Measurements from ENCODE around the gene TRIO.
"Not testable (repeated sequence)": the region's sequence is repeated elsewhere in the genome, so short reads cannot be mapped to it uniquely, and the experiment has no call there.

Gene TRIO

DNA sequence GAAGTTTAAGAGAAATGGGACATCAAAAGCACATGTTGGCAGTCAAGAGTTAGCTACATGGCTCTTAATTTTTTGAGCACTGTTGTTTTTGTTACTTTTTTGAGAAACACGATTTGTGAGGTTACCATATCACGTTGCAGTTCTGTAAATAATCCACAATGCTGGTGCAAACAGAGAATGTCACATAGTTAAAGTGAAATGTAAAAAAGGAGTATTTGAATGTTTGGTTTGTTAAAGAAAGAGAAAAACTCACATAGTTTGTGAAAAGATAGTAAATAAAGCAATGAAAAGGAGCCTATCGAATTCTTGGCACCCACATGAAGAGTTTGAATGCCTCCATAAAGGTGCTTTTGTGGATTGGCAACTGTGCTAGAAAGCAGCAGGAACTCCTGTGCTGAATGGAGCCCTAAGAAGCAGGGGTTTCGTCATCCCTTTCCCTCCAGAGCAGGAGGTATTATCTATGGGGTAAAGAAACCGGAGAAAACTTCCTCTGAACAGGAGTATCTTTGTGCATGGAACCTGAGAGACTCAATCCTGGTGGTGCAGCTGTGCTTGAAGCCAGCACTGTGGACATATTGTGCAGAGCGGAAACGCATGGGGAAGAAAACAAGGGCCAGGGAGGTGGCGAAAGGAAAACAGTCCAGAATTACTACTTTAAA is 289.9 kb downstream of the TRIO start:
- no peak for TF ChIP-seq CTCF (IDR thresholded peaks at IDR 0.05; ENCODE audit: control extremely low read depth, extremely low read depth, low read depth, missing control alignments)
- DNase-seq (ENCODE audit: extremely low spot score) = no peak
- POLR2A ChIA-PET = no interaction called here
- CTCF ChIA-PET = interaction anchor here (1.4 kb wide), 1 partner anchor 22 kb away, joined by 3 read pairs; no protein-coding TSS in a partner anchor

- DNase-seq (ENCODE audit: extremely low spot score) = no peak
- CTCF ChIA-PET = interaction anchor here (1.2 to 1.7 kb wide), 3 partner anchors 13 to 35 kb away, joined by 3 to 4 read pairs (median 3); no protein-coding TSS in a partner anchor
- TF ChIP-seq CTCF (IDR thresholded peaks at IDR 0.05; ENCODE audit: control extremely low read depth, extremely low read depth, low read depth, missing control alignments) = no peak
- POLR2A ChIA-PET = no interaction called here
Observed at GRCh38 chr5:14435481-14435880, 292.3 kb downstream of the TRIO start.

GRCh38 chr5:14436122-14436521 is 293.0 kb downstream of the TRIO start:
- CTCF ChIA-PET = interaction anchor here (1.2 to 2.1 kb wide), 4 partner anchors 16 to 40 kb away, joined by 3 to 7 read pairs (median 4); no protein-coding TSS in a partner anchor
- DNase-seq (ENCODE audit: extremely low spot score); POLR2A ChIA-PET: not testable (repeated sequence)

DNA sequence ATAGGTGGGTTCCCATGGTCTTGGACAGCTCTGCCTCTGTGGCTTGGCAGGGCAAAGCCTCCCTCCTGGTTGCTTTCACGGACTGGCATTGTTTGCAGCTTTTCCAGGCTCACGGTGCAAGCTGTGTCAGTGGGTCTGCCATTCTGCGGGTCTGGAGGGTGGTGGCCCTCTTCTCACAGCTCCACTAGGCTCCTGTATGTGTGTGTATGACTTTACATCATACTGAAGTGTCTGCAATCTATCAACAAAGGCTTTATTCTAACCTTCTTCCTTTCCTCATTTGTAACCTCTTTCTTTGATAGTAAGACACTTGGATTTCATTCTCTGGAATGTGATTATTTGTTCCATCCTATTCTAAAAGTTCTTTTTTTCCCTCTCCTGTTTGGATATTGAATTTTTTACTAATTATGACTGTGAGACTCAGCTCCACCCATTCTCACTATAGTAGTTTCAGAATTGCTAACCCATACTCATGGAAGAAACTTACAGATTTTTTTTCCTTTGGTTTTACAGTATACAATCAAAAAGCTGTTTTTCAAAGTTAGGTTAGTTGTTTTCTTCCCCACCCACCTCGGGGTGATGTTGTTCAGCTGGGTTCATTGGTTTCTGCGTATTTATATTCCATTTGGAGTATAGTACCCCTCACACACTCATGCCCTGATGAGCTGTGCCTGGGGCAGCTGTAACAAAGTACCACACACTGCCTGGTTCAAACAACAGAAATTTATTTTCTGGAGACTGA is 293.8 kb downstream of the TRIO start:
- ChIA-PET CTCF (interaction anchor here (1.0 to 2.1 kb wide), 6 partner anchors 8 to 51 kb away, joined by 3 to 7 read pairs (median 4); no protein-coding TSS in a partner anchor), POLR2A (no interaction called here)
- DNase-seq (ENCODE audit: extremely low spot score) = no peak
- no peak for TF ChIP-seq CTCF (IDR thresholded peaks at IDR 0.05; ENCODE audit: control extremely low read depth, extremely low read depth, low read depth, missing control alignments)

DNA sequence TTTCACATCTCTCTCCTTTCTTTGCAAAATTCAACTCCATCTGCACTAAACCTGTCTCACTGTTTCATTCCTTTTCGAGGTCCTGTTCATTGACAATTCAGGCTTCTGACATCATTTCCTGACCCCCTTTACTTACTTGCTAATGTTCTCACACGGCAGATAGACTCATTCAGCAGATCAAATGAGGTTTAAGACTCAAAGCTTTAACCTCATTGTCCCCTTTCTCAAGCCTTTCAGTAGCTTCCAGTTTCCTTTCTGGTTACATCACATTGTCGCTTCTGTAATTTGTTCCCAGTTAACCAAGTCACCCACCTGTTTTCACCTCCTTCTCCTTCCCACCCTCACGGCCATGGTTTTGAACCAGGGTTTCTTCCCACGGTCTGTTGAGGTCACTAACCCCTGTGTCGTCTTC is 295.1 kb downstream of the TRIO start:
- ChIA-PET CTCF (interaction anchor here (1.5 to 2.1 kb wide), 3 partner anchors 10 to 37 kb away, joined by 4 read pairs; no protein-coding TSS in a partner anchor), POLR2A (interaction anchor here (0.5 kb wide), 1 partner anchor 17 kb away, joined by 3 read pairs; no protein-coding TSS in a partner anchor)
- no peak for TF ChIP-seq CTCF (IDR thresholded peaks at IDR 0.05; ENCODE audit: control extremely low read depth, extremely low read depth, low read depth, missing control alignments)
- DNase-seq (ENCODE audit: extremely low spot score) = peak; percentile 52

GRCh38 chr5:14439087-14439871 is 296.1 kb downstream of the TRIO start:
- TF ChIP-seq CTCF (IDR thresholded peaks at IDR 0.05; ENCODE audit: control extremely low read depth, extremely low read depth, low read depth, missing control alignments) = no peak
- ChIA-PET CTCF (no interaction called here), POLR2A (no interaction called here)
- DNase-seq (ENCODE audit: extremely low spot score) = no peak
